IPS DF 6.9 (cell line): ENCODE data around the gene DDX6.
"Not testable (repeated sequence)": the region's sequence is repeated elsewhere in the genome, so short reads cannot be mapped to it uniquely, and the experiment has no call there.

Experiments
- DNase-seq: peaks from one replicate; pipeline ENCODE4 v3.0.0-alpha.2; 2013; ENCODE audit warnings: low read depth, low spot score
- H3K27ac ChIP-seq: one replicate; pipeline ENCODE4 v1.5.1; 2013; ENCODE audit warnings: low read length, control low read depth
- H3K27me3 ChIP-seq: 2 replicates; pipeline ENCODE4 v1.6.1; 2013; ENCODE audit warnings: mild to moderate bottlenecking, low read length; ENCODE audit not compliant: control insufficient read depth, insufficient read depth
- H3K36me3 ChIP-seq: 2 replicates; pipeline ENCODE4 v1.6.1; 2013; ENCODE audit warnings: low read length; ENCODE audit not compliant: control insufficient read depth, insufficient read depth
- H3K4me1 ChIP-seq: 2 replicates; pipeline ENCODE4 v1.6.1; 2013; ENCODE audit warnings: low read length; ENCODE audit not compliant: control insufficient read depth, insufficient read depth
- H3K4me3 ChIP-seq: 2 replicates; pipeline ENCODE4 v1.5.1; 2013; ENCODE audit warnings: mild to moderate bottlenecking, low read length
- H3K9me3 ChIP-seq: 2 replicates; pipeline ENCODE4 v1.6.1; 2013; ENCODE audit warnings: low read length, inconsistent platforms; ENCODE audit not compliant: control insufficient read depth, insufficient read depth
- WGBS: extraction: QIAGEN DNeasy Blood & Tissue Kit; methylation state at CpG from one replicate; pipeline ENCODE4 v1.1.7; 2013; ENCODE audit warnings: mixed read lengths, missing lambda C conversion rate; ENCODE audit not compliant: insufficient read length, insufficient coverage; 5-methylcytosine and 5-hydroxymethylcytosine counted together

The DDX6 gene

GRCh38 chr11:118791111-118791960 is at the start of gene DDX6:
DDX6 (minus strand) TSS chr11:118791164; CDS start chr11:118786251, 4,913 bp downstream.
- Histone ChIP-seq H3K27me3 (no peaks in the 10 kb centered on the region), H3K9me3 (no peaks in the 10 kb centered on the region), H3K4me1 (no peaks in the 10 kb centered on the region), H3K27ac (no peak within 1 kb of the TSS), H3K4me3 (peak within 1 kb of the TSS; percentile 94), H3K36me3 (no peaks in the 10 kb centered on the region)
- no CpG with 5 or more reads among the region's 81 CpGs for WGBS
- no peak for DNase-seq

- DNase-seq: no peak
- no CpG with 5 or more reads among the region's 4 CpGs for WGBS
- no peak overlapping the region for H3K4me3 ChIP-seq
- H3K27me3 ChIP-seq: no peaks in the 10 kb centered on the region
- H3K27ac ChIP-seq: no peak overlapping the region
- H3K9me3 ChIP-seq: no peaks in the 10 kb centered on the region
- no peaks in the 10 kb centered on the region for H3K4me1 ChIP-seq
- H3K36me3 ChIP-seq: no peaks in the 10 kb centered on the region
These were observed 48.1 kb upstream of the DDX6 start for GRCh38 chr11:118838905-118839553.

- H3K36me3 ChIP-seq: no peaks in the 10 kb centered on the region
- WGBS: no CpG with 5 or more reads among the region's 8 CpGs
- H3K4me3 ChIP-seq: no peak overlapping the region
- no peak overlapping the region for H3K27ac ChIP-seq
- H3K9me3 ChIP-seq: no peaks in the 10 kb centered on the region
- DNase-seq: no peak
- no peaks in the 10 kb centered on the region for H3K27me3 ChIP-seq
- no peaks in the 10 kb centered on the region for H3K4me1 ChIP-seq
These were observed 46.9 kb upstream of the DDX6 start for GRCh38 chr11:118837868-118838267.

- no peaks in the 10 kb centered on the region for H3K4me1 ChIP-seq
- no peak overlapping the region for H3K4me3 ChIP-seq
- H3K36me3 ChIP-seq: no peaks in the 10 kb centered on the region
- H3K9me3 ChIP-seq: no peaks in the 10 kb centered on the region
- H3K27ac ChIP-seq: no peak overlapping the region
- WGBS: 100% methylated on average over 1 of the region's 6 CpGs
- H3K27me3 ChIP-seq: no peaks in the 10 kb centered on the region
- no peak for DNase-seq
These were observed 43.6 kb upstream of the DDX6 start for GRCh38 chr11:118834427-118835028.

GRCh38 chr11:118827118-118827517 is 36.2 kb upstream of the DDX6 start:
- Histone ChIP-seq H3K4me3 (no peak overlapping the region), H3K4me1 (no peaks in the 10 kb centered on the region; the same call in 1 of the 2 replicates), H3K27me3 (no peaks in the 10 kb centered on the region), H3K36me3 (no peaks in the 10 kb centered on the region), H3K27ac (no peak overlapping the region), H3K9me3 (no peaks in the 10 kb centered on the region)
- no CpG with 5 or more reads among the region's 7 CpGs for WGBS
- DNase-seq: no peak

- H3K9me3 ChIP-seq: not testable (repeated sequence)
- WGBS: no CpG with 5 or more reads among the region's 8 CpGs
These were observed 32.1 kb upstream of the DDX6 start for GRCh38 chr11:118822936-118823510.

GRCh38 chr11:118820412-118821357 is 29.7 kb upstream of the DDX6 start:
- Histone ChIP-seq H3K36me3 (no peaks in the 10 kb centered on the region), H3K27ac (no peak overlapping the region), H3K9me3 (no peaks in the 10 kb centered on the region), H3K27me3 (no peaks in the 10 kb centered on the region), H3K4me3 (no peak overlapping the region), H3K4me1 (no peaks in the 10 kb centered on the region)
- no CpG with 5 or more reads among the region's 14 CpGs for WGBS
- no peak for DNase-seq

More at GRCh38 chr11:118822936-118823510, 32.1 kb upstream of the DDX6 start:
- not testable (repeated sequence) for DNase-seq, H3K4me1 ChIP-seq, H3K27ac ChIP-seq, H3K4me3 ChIP-seq, H3K27me3 ChIP-seq, H3K36me3 ChIP-seq

- not testable (repeated sequence) for DNase-seq, H3K9me3 ChIP-seq, H3K4me1 ChIP-seq, H3K27me3 ChIP-seq, H3K4me3 ChIP-seq, H3K27ac ChIP-seq, H3K36me3 ChIP-seq
- WGBS: no CpG with 5 or more reads among the region's 7 CpGs
These were observed 29.0 kb upstream of the DDX6 start for GRCh38 chr11:118820025-118820379.

- Histone ChIP-seq H3K36me3 (no peaks in the 10 kb centered on the region), H3K4me1 (no peaks in the 10 kb centered on the region), H3K27ac (no peak overlapping the region), H3K9me3 (no peaks in the 10 kb centered on the region), H3K4me3 (no peak overlapping the region), H3K27me3 (no peaks in the 10 kb centered on the region)
- no CpG with 5 or more reads among the region's 7 CpGs for WGBS
- no peak for DNase-seq
These were observed 28.5 kb upstream of the DDX6 start for GRCh38 chr11:118819334-118820024.
